K562 (cell line): ENCODE results near the gene RAB43.

Experiments used
- BRD9 ChIP-seq: fragments of 450-650 bp; IDR thresholded peaks from 2 replicates; pipeline ENCODE4 v1.6.1; 2018; ENCODE audit warnings: low read depth; ENCODE audit not compliant: partially characterized antibody
- CHD2 ChIP-seq: IDR thresholded peaks from 2 replicates; pipeline ENCODE4 v1.6.1; 2011; ENCODE audit warnings: low read depth, low read length
- CREB1 ChIP-seq, 2 experiments: sonication (generic) in 1 of 2; formaldehyde crosslinking in 1 of 2; IDR thresholded peaks; 2 replicates each; pipeline versions ENCODE4 v1.6.1 to v1.8.0; 2012 to 2022; ENCODE audit warnings: inconsistent platforms in 1 of 2, mild to moderate bottlenecking in 1 of 2, missing genetic modification reagents in 1 of 2, moderate library complexity in 1 of 2
- HDGF ChIP-seq: fragments of 450-650 bp; IDR thresholded peaks from 2 replicates; pipeline ENCODE4 v1.6.1; 2016
- PHF8 ChIP-seq: fragments of 200-600 bp; sonication (generic); IDR thresholded peaks from 2 replicates; pipeline ENCODE4 v1.6.1; 2012; ENCODE audit warnings: mixed run types, mild to moderate bottlenecking, inconsistent platforms, low read length, moderate library complexity, borderline replicate concordance
- RAD21 ChIP-seq, 2 experiments: fragments of 250-450 bp in 1 of 2; fragments of 450-650 bp in 1 of 2; sonication (Bioruptor Pico) in 1 of 2; formaldehyde crosslinking in 1 of 2; IDR thresholded peaks in 1 of 2; conservative IDR thresholded peaks in 1 of 2; 2 replicates each; pipeline versions ENCODE4 v1.4.0 to v1.8.0; 2020 to 2022; ENCODE audit warnings: mild to moderate bottlenecking in 2 of 2, moderate library complexity in 1 of 2
- TAF1 ChIP-seq: IDR thresholded peaks from 2 replicates; pipeline ENCODE4 v1.6.1; 2011; ENCODE audit warnings: mild to moderate bottlenecking, low read length, moderate library complexity; ENCODE audit not compliant: insufficient read depth, control insufficient read depth, severe bottlenecking; ENCODE audit errors: extremely low read depth
- TF ChIP-seq, protein P1 (sequence below): sonication (generic); formaldehyde crosslinking; IDR thresholded peaks from 2 replicates; pipeline ENCODE4 v1.8.1; 2023; ENCODE audit warnings: mild to moderate bottlenecking, missing genetic modification reagents
- TF ChIP-seq, protein P2 (sequence below): fragments of 250-450 bp; sonication (Bioruptor Pico); IDR thresholded peaks from 2 replicates; pipeline ENCODE4 v1.8.0; 2022; ENCODE audit warnings: inconsistent platforms

DNA sequence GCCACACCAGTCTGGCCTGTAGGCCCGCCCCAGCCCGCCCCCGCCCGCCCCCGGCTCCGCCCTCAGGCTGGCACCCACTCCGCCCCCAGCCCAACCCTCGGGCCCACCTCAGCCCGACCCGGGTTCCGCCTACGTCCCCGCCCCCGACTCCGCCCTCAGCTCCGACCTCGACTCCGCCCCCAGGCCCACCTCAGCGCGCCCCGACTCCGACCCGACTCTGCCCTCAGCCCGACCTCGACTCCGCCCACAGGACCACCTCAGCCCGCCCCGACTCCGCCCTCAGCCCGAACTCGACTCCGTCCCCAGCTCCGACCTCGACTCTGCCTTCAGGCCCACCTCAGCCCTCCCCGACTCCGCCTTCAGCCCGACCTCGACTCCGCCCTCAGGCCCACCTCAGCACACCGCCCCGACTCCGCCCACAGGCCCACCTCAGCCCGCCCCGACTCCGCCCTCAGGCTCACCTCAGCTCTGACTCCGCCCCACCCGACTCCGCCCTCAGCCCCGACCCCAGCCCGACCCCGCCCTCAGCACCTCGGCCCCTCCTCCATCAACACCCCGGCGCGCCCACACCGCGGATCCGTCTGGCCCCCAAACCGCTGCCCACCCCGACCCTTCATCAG lies at the start of gene RAB43:
- TF ChIP-seq RAD21 (CRISPR knock-in tag; conservative IDR thresholded peaks at IDR 0.05 in 1 of 2, IDR thresholded peaks at IDR 0.05 in 1 of 2) (no peak), CHD2 (no peak), PHF8 (no peak), BRD9 (no peak), HDGF (peak; percentile 92; the same call in 1 of the 2 replicates), CREB1 (IDR thresholded peaks at IDR 0.05) (no peak), CREB1 (CRISPR knock-in tag; IDR thresholded peaks at IDR 0.05) (no peak), TAF1 (no peak)
- TF ChIP-seq, protein P1, sequence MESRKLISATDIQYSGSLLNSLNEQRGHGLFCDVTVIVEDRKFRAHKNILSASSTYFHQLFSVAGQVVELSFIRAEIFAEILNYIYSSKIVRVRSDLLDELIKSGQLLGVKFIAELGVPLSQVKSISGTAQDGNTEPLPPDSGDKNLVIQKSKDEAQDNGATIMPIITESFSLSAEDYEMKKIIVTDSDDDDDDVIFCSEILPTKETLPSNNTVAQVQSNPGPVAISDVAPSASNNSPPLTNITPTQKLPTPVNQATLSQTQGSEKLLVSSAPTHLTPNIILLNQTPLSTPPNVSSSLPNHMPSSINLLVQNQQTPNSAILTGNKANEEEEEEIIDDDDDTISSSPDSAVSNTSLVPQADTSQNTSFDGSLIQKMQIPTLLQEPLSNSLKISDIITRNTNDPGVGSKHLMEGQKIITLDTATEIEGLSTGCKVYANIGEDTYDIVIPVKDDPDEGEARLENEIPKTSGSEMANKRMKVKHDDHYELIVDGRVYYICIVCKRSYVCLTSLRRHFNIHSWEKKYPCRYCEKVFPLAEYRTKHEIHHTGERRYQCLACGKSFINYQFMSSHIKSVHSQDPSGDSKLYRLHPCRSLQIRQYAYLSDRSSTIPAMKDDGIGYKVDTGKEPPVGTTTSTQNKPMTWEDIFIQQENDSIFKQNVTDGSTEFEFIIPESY (CRISPR knock-in tag): no peak
- TF ChIP-seq, protein P2, sequence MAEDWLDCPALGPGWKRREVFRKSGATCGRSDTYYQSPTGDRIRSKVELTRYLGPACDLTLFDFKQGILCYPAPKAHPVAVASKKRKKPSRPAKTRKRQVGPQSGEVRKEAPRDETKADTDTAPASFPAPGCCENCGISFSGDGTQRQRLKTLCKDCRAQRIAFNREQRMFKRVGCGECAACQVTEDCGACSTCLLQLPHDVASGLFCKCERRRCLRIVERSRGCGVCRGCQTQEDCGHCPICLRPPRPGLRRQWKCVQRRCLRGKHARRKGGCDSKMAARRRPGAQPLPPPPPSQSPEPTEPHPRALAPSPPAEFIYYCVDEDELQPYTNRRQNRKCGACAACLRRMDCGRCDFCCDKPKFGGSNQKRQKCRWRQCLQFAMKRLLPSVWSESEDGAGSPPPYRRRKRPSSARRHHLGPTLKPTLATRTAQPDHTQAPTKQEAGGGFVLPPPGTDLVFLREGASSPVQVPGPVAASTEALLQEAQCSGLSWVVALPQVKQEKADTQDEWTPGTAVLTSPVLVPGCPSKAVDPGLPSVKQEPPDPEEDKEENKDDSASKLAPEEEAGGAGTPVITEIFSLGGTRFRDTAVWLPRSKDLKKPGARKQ: no peak
